OCI-LY7 (cell line): ENCODE results near the gene SLC44A4. TPM values are rescaled to one million over a fixed set of nuclear protein-coding genes. Genes with fewer than 3 reads are reported as not detected.
"Not testable (repeated sequence)": the region's sequence is repeated elsewhere in the genome, so short reads cannot be mapped to it uniquely, and the experiment has no call there.

ENCODE experiments used
- BruUV-seq: library from RNA; stranded (reverse); fragments of 400-500 nt; replicated peaks from 2 replicates; lab custom pipeline; 2021; lab: Mats Ljungman, UMichigan
- CTCF ChIA-PET: fragments of 300-600 bp; sonication (Branson Sonifier 250); formaldehyde crosslinking; loops from one replicate; lab custom pipeline; 2022; ENCODE audit warnings: antibody characterized with exemption; ENCODE audit not compliant: unreplicated experiment; lab: Charles Lee
- POLR2A ChIA-PET: fragments of 300-600 bp; sonication (Branson Sonifier 250); formaldehyde crosslinking; loops from one replicate; lab custom pipeline; 2022; ENCODE audit warnings: antibody characterized with exemption; lab: Charles Lee
- DNase-seq: peaks from one replicate; pipeline ENCODE4 v3.0.0-alpha.2; 2015; ENCODE audit warnings: low spot score
- H2AFZ ChIP-seq: fragments of 200-600 bp; sonication (generic), shearing (Covaris generic); 2 replicates; pipeline ENCODE4 v1.6.1; 2014; ENCODE audit warnings: mild to moderate bottlenecking, antibody characterized with exemption, low read length, moderate library complexity
- H3K27ac ChIP-seq: fragments of 200-600 bp; sonication (generic); 2 replicates; pipeline ENCODE4 v1.5.1; 2014; ENCODE audit warnings: mixed run types, low read depth, mild to moderate bottlenecking, moderate library complexity, low read length, inconsistent platforms; ENCODE audit not compliant: poor library complexity, severe bottlenecking
- H3K36me3 ChIP-seq: fragments of 200-600 bp; sonication (generic); 2 replicates; pipeline ENCODE4 v1.6.1; 2014; ENCODE audit warnings: mild to moderate bottlenecking, antibody characterized with exemption, low read length, moderate library complexity, mixed read lengths; ENCODE audit not compliant: insufficient read depth
- H3K4me1 ChIP-seq: fragments of 200-600 bp; sonication (generic); 2 replicates; pipeline ENCODE4 v1.5.1; 2014; ENCODE audit warnings: mild to moderate bottlenecking, low read length; ENCODE audit not compliant: insufficient read depth, poor library complexity, severe bottlenecking
- H3K4me2 ChIP-seq: fragments of 200-600 bp; sonication (generic); 2 replicates; pipeline ENCODE4 v1.6.1; 2014; ENCODE audit warnings: mild to moderate bottlenecking, low read length
- H3K4me3 ChIP-seq: fragments of 200-600 bp; sonication (generic); 2 replicates; pipeline ENCODE4 v1.5.1; 2014; ENCODE audit warnings: mild to moderate bottlenecking, low read depth, low read length; ENCODE audit not compliant: poor library complexity, severe bottlenecking
- H3K79me2 ChIP-seq: fragments of 200-600 bp; sonication (generic); 2 replicates; pipeline ENCODE4 v1.6.1; 2016; ENCODE audit warnings: low read depth, mild to moderate bottlenecking, low read length, moderate library complexity, mixed read lengths; ENCODE audit not compliant: insufficient read depth
- H3K9me2 ChIP-seq: fragments of 200-600 bp; sonication (generic); 2 replicates; pipeline ENCODE4 v1.6.1; 2016; ENCODE audit warnings: mild to moderate bottlenecking, low read length, mixed read lengths; ENCODE audit not compliant: insufficient read depth
- H3K9me3 ChIP-seq: fragments of 200-600 bp; sonication (generic); 2 replicates; pipeline ENCODE4 v1.6.1; 2014; ENCODE audit warnings: mild to moderate bottlenecking, mixed run types, low read length, mixed read lengths
- H4K20me1 ChIP-seq: fragments of 200-600 bp; sonication (generic); 2 replicates; pipeline ENCODE4 v1.6.1; 2014; ENCODE audit warnings: mild to moderate bottlenecking, antibody characterized with exemption, low read length, moderate library complexity, mixed read lengths; ENCODE audit not compliant: insufficient read depth
- intact Hi-C: fragments of 100-400 bp; cut with micrococcal nuclease; formaldehyde crosslinking; loops from one replicate; pipeline ENCODE4 v1.10.0; 2022; ENCODE audit not compliant: unreplicated experiment
- total RNA-seq, 2 experiments: library from RNA; depleted of rRNA in 1 of 2; stranded (reverse); fragments of >200 nt in 1 of 2; shearing (Covaris generic) in 1 of 2; gene quantifications; 2 replicates each; pipeline ENCODE4 v1.2.3, GENCODE V29; 2014 to 2022
- TF ChIP-seq, protein P1 (sequence below): fragments of 200-600 bp; sonication (generic); conservative IDR thresholded peaks from 2 replicates; pipeline ENCODE4 v1.5.1; 2014; ENCODE audit warnings: mild to moderate bottlenecking, antibody characterized with exemption, low read length, moderate library complexity, mixed read lengths

Gene SLC44A4
- total RNA-seq, 2 experiments from 2014 or later: not detected

DNA sequence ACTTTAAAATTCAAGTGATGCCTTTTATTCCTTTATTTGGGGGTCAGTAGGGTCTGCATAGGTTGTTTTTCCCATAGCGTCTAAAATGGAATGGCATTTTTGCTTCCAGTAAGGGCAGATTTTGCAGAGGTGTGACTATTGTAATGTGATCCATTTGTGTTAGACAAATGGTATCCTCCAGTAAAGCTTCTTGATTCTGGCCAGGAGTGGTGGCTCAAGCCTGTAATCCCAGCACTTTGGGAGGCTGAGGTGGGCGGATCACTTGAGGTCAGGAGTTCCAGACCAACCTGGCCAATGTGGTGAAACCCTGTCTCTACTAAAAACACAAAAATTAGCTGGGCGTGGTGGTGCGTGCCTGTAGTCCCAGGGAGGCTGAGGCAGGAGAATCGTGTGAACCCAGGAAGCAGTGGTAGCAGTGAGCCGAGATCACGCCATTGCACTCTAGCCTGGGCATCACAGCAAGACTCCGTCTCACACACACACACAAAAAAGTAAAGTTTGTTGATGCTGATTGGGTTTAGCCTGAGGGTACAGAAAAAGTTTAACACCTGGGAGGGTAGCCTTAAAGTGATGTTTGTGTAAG is 60.8 kb downstream of the SLC44A4 start:
- peaks cover 32% of the 10 kb centered on the region for H3K4me1 ChIP-seq
- not testable (repeated sequence) for H3K4me3 ChIP-seq
- intact Hi-C loops: loop anchor here (10.0 kb wide), 1 partner anchor 1577 kb away; the partner anchor contains the start of gene KIFC1

DNA sequence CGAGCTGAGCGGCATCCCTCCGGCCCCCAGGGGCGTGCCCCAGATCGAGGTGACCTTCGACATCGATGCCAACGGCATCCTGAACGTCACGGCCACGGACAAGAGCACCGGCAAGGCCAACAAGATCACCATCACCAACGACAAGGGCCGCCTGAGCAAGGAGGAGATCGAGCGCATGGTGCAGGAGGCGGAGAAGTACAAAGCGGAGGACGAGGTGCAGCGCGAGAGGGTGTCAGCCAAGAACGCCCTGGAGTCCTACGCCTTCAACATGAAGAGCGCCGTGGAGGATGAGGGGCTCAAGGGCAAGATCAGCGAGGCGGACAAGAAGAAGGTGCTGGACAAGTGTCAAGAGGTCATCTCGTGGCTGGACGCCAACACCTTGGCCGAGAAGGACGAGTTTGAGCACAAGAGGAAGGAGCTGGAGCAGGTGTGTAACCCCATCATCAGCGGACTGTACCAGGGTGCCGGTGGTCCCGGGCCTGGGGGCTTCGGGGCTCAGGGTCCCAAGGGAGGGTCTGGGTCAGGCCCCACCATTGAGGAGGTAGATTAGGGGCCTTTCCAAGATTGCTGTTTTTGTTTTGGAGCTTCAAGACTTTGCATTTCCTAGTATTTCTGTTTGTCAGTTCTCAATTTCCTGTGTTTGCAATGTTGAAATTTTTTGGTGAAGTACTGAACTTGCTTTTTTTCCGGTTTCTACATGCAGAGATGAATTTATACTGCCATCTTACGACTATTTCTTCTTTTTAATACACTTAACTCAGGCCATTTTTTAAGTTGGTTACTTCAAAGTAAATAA is 61.5 kb downstream of the SLC44A4 start:
- peaks cover 26% of the 10 kb centered on the region for H3K4me1 ChIP-seq
- H3K27ac ChIP-seq, CTCF ChIA-PET, H3K9me2 ChIP-seq, DNase-seq, H3K36me3 ChIP-seq, H3K79me2 ChIP-seq, POLR2A ChIA-PET, H4K20me1 ChIP-seq, BruUV-seq, H3K9me3 ChIP-seq: not testable (repeated sequence)
- H3K4me2 ChIP-seq: peak overlapping the region; percentile 38; the same call in 1 of the 2 replicates
- H2AFZ ChIP-seq: peak overlapping the region; percentile 53; the same call in 1 of the 2 replicates
- intact Hi-C loops: loop anchor here (10.0 kb wide), 1 partner anchor 1577 kb away; the partner anchor contains the start of gene KIFC1
- peak overlapping the region; percentile 60 for H3K4me3 ChIP-seq
- TF ChIP-seq, protein P1, sequence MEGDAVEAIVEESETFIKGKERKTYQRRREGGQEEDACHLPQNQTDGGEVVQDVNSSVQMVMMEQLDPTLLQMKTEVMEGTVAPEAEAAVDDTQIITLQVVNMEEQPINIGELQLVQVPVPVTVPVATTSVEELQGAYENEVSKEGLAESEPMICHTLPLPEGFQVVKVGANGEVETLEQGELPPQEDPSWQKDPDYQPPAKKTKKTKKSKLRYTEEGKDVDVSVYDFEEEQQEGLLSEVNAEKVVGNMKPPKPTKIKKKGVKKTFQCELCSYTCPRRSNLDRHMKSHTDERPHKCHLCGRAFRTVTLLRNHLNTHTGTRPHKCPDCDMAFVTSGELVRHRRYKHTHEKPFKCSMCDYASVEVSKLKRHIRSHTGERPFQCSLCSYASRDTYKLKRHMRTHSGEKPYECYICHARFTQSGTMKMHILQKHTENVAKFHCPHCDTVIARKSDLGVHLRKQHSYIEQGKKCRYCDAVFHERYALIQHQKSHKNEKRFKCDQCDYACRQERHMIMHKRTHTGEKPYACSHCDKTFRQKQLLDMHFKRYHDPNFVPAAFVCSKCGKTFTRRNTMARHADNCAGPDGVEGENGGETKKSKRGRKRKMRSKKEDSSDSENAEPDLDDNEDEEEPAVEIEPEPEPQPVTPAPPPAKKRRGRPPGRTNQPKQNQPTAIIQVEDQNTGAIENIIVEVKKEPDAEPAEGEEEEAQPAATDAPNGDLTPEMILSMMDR: peak; percentile 62

More for the DNA sequence above, 60.8 kb downstream of the SLC44A4 start:
- H3K9me3 ChIP-seq, H3K36me3 ChIP-seq, CTCF ChIA-PET, H3K27ac ChIP-seq, DNase-seq, H3K9me2 ChIP-seq, BruUV-seq, H4K20me1 ChIP-seq, POLR2A ChIA-PET, H3K79me2 ChIP-seq: not testable (repeated sequence)
- peak overlapping the region; percentile 53; the same call in 1 of the 2 replicates for H2AFZ ChIP-seq
- peak overlapping the region; percentile 38; the same call in 1 of the 2 replicates for H3K4me2 ChIP-seq
- TF ChIP-seq, protein P1: 0 out of 2 replicates have a peak, but pooled peaks have one; percentile 9
